ENCODE measurements around the gene TSPAN9. TPM values are rescaled to one million over a fixed set of nuclear protein-coding genes. Genes with fewer than 3 reads are reported as not detected.

Gene TSPAN9
- total RNA-seq, 1 experiment from 2014 or later, result 13.4 TPM

DNA sequence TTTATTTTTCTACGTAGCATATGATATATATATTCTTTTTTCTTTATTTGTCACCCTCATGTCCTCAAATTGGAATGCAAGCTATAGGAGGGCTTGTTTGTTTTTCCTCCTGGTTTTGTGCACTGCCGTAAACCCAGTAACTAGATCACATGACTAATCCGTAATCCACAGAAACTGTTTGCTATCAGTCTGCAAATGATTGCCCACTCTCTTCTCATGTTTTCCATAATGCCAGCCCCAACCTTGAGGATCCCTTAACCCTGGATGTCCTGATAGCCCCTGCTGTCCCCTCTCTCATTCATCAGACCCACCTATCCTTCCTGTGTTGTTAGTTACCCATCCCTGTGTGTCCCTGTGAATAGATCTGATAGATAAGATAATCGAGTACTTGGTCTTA lies 94.0 kb downstream of the TSPAN9 start:
- Mint-ChIP-seq H3K36me3 (ENCODE audit: insufficient read depth, unreplicated experiment) (no peaks in the 10 kb centered on the region), H3K4me3 (ENCODE audit: unreplicated experiment) (peak overlapping the region; percentile 7), H3K4me1 (ENCODE audit: insufficient read depth, unreplicated experiment) (peaks cover 46% of the 10 kb centered on the region), H3K9me3 (ENCODE audit: unreplicated experiment) (no peaks in the 10 kb centered on the region), H3K27ac (ENCODE audit: low read depth, unreplicated experiment) (peak overlapping the region; percentile 81), H3K27me3 (ENCODE audit: insufficient read depth, unreplicated experiment) (no peaks in the 10 kb centered on the region)
- BruUV-seq (replicated peaks), result no TSS peak
- ChIA-PET POLR2A (interaction anchor here (0.6 to 1.2 kb wide), 3 partner anchors 12 to 47 kb away, joined by 3 to 5 read pairs (median 3); no protein-coding TSS in a partner anchor), CTCF (interaction anchor here (0.6 kb wide), 2 partner anchors 612 to 1397 kb away, joined by 3 read pairs; no protein-coding TSS in a partner anchor)
- DNase-seq (ENCODE audit: unreplicated experiment), result no peak
- intact Hi-C loops (cut with micrococcal nuclease), result no loop called here
- TF ChIP-seq CTCF (IDR thresholded peaks at IDR 0.05; ENCODE audit: unreplicated experiment), result no peak

DNA sequence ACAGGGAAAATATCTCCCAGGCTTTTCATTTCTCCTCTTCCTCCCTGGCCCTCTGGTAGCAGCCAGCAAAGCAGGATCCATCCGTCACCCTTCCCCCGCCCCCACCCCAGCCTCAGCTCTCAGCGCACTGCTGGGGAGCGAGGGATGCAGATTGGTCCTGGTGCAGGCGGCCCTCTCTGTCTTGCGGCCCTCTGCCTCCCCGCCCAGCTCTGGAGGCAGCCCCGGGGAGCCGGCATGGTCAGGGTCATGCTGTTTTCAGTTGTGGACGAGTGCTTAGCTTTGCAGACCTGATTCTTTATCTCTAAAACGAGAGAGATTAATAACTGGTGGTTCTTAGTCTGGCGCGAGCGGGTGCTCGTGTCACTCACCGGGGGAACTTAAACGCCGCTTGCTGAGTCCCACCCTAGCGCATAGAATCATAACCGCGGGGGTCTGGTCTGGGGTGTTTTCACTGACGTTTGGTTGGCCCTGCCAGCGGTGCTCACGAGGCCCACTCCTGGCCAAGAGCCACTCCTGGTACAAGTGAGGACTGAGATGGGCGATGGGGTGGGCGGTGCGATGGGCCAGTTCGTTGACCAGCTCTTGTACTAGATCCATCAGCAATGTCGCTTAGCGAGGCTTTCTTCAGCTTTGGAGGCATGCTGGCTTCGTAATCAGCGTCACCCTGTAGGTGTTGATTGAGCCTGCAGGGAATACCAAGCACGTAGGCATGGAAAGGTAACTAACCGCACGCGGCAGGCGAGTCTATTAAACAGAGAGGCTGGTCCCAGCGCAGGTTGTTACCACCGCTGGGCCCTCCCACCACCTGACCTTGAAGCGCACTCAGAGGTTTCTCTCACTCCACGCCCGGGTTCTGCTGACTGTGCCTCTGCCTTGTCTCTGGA lies 95.2 kb downstream of the TSPAN9 start:
- BruUV-seq (replicated peaks), result no TSS peak
- Mint-ChIP-seq H3K4me3 (ENCODE audit: unreplicated experiment) (no peak overlapping the region), H3K27me3 (ENCODE audit: insufficient read depth, unreplicated experiment) (no peaks in the 10 kb centered on the region), H3K4me1 (ENCODE audit: insufficient read depth, unreplicated experiment) (peaks cover 42% of the 10 kb centered on the region), H3K9me3 (ENCODE audit: unreplicated experiment) (no peaks in the 10 kb centered on the region), H3K36me3 (ENCODE audit: insufficient read depth, unreplicated experiment) (no peaks in the 10 kb centered on the region), H3K27ac (ENCODE audit: low read depth, unreplicated experiment) (no peak overlapping the region)
- no peak for DNase-seq (ENCODE audit: unreplicated experiment)
- intact Hi-C loops (cut with micrococcal nuclease), result no loop called here
- POLR2A ChIA-PET, result interaction anchor here (0.6 to 1.1 kb wide), 2 partner anchors 20 to 45 kb away, joined by 3 to 5 read pairs; no protein-coding TSS in a partner anchor
- CTCF ChIA-PET, result interaction anchor here (0.5 to 1.9 kb wide), 3 partner anchors 28 to 103 kb away, joined by 3 to 8 read pairs (median 6); no protein-coding TSS in a partner anchor
- no peak for TF ChIP-seq CTCF (IDR thresholded peaks at IDR 0.05; ENCODE audit: unreplicated experiment)

- POLR2A ChIA-PET, result interaction anchor here (1.1 kb wide), 1 partner anchor 44 kb away, joined by 3 read pairs; no protein-coding TSS in a partner anchor
- TF ChIP-seq CTCF (IDR thresholded peaks at IDR 0.05; ENCODE audit: unreplicated experiment), result no peak
- intact Hi-C loops (cut with micrococcal nuclease), result no loop called here
- no peak overlapping the region for H3K4me3 Mint-ChIP-seq (ENCODE audit: unreplicated experiment)
- H3K27ac Mint-ChIP-seq (ENCODE audit: low read depth, unreplicated experiment), result no peak overlapping the region
- CTCF ChIA-PET, result interaction anchor here (1.9 kb wide), 1 partner anchor 102 kb away, joined by 8 read pairs; no protein-coding TSS in a partner anchor
- no peaks in the 10 kb centered on the region for H3K36me3 Mint-ChIP-seq (ENCODE audit: insufficient read depth, unreplicated experiment)
- no peak for DNase-seq (ENCODE audit: unreplicated experiment)
- no TSS peak for BruUV-seq (replicated peaks)
- no peaks in the 10 kb centered on the region for H3K9me3 Mint-ChIP-seq (ENCODE audit: unreplicated experiment)
- H3K4me1 Mint-ChIP-seq (ENCODE audit: insufficient read depth, unreplicated experiment), result peaks cover 40% of the 10 kb centered on the region
- no peaks in the 10 kb centered on the region for H3K27me3 Mint-ChIP-seq (ENCODE audit: insufficient read depth, unreplicated experiment)
These were observed 95.9 kb downstream of the TSPAN9 start for GRCh38 chr12:3173008-3173553.

DNA sequence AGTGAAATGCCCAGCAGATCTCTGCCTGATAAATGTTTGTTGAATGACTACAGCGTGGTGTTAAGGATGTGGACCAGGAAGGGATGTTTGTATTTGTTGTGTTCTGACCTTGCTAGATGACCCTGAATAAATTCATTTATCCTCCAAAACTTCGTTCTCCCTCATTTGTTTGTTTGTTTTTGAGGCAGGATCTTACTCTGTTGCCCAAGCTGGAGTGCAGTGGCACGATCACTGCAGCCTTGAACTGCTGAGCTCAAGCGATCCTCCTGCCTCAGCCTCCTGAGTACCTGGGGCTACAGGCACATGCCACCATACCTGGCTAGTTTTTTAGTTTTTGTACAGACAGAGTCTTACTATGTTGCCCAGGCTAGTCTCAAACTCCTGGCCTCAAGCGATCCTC lies 96.7 kb downstream of the TSPAN9 start:
- H3K27ac Mint-ChIP-seq (ENCODE audit: low read depth, unreplicated experiment), result no peak overlapping the region
- no peak for TF ChIP-seq CTCF (IDR thresholded peaks at IDR 0.05; ENCODE audit: unreplicated experiment)
- H3K4me3 Mint-ChIP-seq (ENCODE audit: unreplicated experiment), result no peak overlapping the region
- no peaks in the 10 kb centered on the region for H3K36me3 Mint-ChIP-seq (ENCODE audit: insufficient read depth, unreplicated experiment)
- ChIA-PET POLR2A (no interaction called here), CTCF (interaction anchor here (0.9 kb wide), 2 partner anchors 100 to 101 kb away, joined by 4 read pairs; no protein-coding TSS in a partner anchor)
- BruUV-seq (replicated peaks), result no TSS peak
- H3K4me1 Mint-ChIP-seq (ENCODE audit: insufficient read depth, unreplicated experiment), result peaks cover 32% of the 10 kb centered on the region
- intact Hi-C loops (cut with micrococcal nuclease), result no loop called here
- DNase-seq (ENCODE audit: unreplicated experiment), result no peak
- no peaks in the 10 kb centered on the region for H3K9me3 Mint-ChIP-seq (ENCODE audit: unreplicated experiment)
- no peaks in the 10 kb centered on the region for H3K27me3 Mint-ChIP-seq (ENCODE audit: insufficient read depth, unreplicated experiment)

All from MCF 10A (cell line).